HUES64 (cell line): ENCODE measurements around the gene CELSR1.

ENCODE experiments used
- H3K27ac ChIP-seq: 2 replicates; pipeline ENCODE4 v1.7.0; 2013; ENCODE audit warnings: low read depth, low read length, inconsistent platforms
- H3K27me3 ChIP-seq: 2 replicates; pipeline ENCODE4 v1.6.1; 2013; ENCODE audit warnings: mild to moderate bottlenecking, low read length; ENCODE audit not compliant: insufficient read depth
- H3K36me3 ChIP-seq: 2 replicates; pipeline ENCODE4 v1.6.1; 2013; ENCODE audit warnings: mild to moderate bottlenecking, low read length; ENCODE audit not compliant: insufficient read depth
- H3K4me1 ChIP-seq: 2 replicates; pipeline ENCODE4 v1.6.1; 2013; ENCODE audit warnings: mild to moderate bottlenecking, low read length, moderate library complexity; ENCODE audit not compliant: insufficient read depth
- H3K4me3 ChIP-seq: 2 replicates; pipeline ENCODE4 v1.5.1; 2013; ENCODE audit warnings: mild to moderate bottlenecking, low read length, moderate library complexity
- H3K9ac ChIP-seq: 2 replicates; pipeline ENCODE4 v1.6.1; 2013; ENCODE audit warnings: mild to moderate bottlenecking, low read depth, low read length
- H3K9me3 ChIP-seq: 2 replicates; pipeline ENCODE4 v1.6.1; 2013; ENCODE audit warnings: low read depth, low read length; ENCODE audit not compliant: insufficient read depth
- WGBS: fragments of 150-250, 120-280 bp; methylation state at CpG from one replicate; pipeline ENCODE4 v1.1.7; 2013; ENCODE audit warnings: missing lambda C conversion rate; 5-methylcytosine and 5-hydroxymethylcytosine counted together

CELSR1 gene

DNA sequence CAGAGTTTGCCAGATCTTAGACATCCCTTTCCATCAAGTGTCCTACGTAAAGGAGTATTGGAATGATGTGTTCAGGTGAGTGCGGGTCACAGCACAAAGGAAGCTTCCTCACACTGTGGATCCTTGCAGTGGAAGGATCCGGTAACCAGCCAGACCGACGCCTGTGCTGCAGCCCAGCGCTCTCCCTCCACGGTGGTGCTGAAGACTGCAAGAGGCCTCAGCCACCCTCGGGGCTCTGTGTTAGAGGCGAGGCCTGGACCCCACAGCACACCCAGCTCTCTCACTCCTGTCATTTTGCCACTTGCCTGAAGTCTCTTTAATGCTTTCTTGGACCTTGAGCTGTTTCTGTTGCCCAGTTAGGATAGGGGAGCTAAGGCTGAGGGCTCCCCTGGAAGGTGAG lies 199.6 kb downstream of the CELSR1 start:
- Histone ChIP-seq H3K36me3 (peaks cover 59% of the 10 kb centered on the region), H3K9me3 (no peaks in the 10 kb centered on the region), H3K4me1 (peaks cover 5% of the 10 kb centered on the region; the same call in 1 of the 2 replicates), H3K27me3 (no peaks in the 10 kb centered on the region), H3K27ac (no peak overlapping the region), H3K9ac (no peak overlapping the region), H3K4me3 (peak overlapping the region; percentile 92; the same call in 1 of the 2 replicates)
- WGBS = 95% methylated on average over 9 of the region's 9 CpGs

DNA sequence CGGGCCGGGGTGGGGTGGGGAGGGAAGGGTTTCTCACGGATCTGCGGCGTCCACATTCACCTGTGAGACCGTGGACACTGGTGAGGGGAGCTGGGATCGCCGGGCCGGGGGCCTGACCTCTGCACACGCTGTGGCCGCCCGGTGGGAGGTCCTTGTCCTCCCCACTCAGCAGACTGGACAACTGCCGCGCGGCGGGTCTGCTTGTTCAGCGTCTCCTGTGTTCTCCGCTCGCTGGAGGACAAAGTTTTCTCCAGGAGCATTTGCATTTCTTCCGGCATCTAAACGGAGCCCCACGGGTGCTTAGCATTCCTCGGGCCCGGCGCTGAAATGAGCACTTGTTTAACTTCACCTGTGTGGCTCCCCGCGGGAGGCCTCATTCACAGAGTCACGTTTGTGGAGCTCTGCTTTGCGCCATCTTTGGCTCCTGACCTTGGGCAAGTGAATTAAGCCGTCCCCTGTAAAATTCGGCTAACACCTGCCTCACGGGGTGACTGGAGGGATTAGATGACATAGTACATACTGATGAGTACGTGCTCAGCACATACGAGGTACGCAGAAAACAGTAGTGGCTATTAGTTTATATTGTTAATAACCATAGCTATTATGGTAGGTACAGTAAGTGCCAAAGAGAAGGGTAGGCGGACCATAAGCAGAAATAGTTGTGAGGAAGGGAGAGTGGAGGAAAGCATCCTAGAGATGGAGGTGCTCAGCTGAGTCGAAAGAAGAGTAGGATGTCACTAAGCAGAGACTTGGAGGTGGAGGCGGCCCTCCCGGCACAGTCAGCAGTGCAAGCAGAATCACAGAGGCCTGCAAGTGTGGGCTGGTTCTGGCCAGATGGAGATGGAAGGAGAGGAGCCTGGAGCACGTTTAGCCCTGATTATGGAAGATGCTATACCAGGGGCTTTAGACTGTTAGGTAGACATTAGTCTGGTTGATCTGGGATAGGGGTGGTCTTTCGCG lies 201.0 kb downstream of the CELSR1 start:
- Histone ChIP-seq H3K4me1 (peaks cover 5% of the 10 kb centered on the region; the same call in 1 of the 2 replicates), H3K36me3 (peaks cover 54% of the 10 kb centered on the region), H3K27me3 (no peaks in the 10 kb centered on the region), H3K9me3 (no peaks in the 10 kb centered on the region), H3K9ac (peak overlapping the region; percentile 83), H3K27ac (peak overlapping the region; percentile 85), H3K4me3 (peak overlapping the region; percentile 92)
- WGBS = 14% methylated on average over 42 of the region's 42 CpGs

- Histone ChIP-seq H3K27ac (peak within 1 kb of the TSS; percentile 85), H3K4me3 (peak within 1 kb of the TSS; percentile 92), H3K27me3 (no peaks in the 10 kb centered on the region), H3K4me1 (peaks cover 5% of the 10 kb centered on the region; the same call in 1 of the 2 replicates), H3K36me3 (peaks cover 55% of the 10 kb centered on the region), H3K9me3 (no peaks in the 10 kb centered on the region), H3K9ac (peak within 1 kb of the TSS; percentile 83)
- WGBS = under 1% methylated on average over 85 of the region's 93 CpGs
Measured at GRCh38 chr22:46335201-46336118, 202.0 kb downstream of the CELSR1 start, which contains the start of gene TRMU. Gene TRMU, plus strand, starts transcription at chr22:46335714. Its CDS starts 51 bp downstream, at chr22:46335765.

DNA sequence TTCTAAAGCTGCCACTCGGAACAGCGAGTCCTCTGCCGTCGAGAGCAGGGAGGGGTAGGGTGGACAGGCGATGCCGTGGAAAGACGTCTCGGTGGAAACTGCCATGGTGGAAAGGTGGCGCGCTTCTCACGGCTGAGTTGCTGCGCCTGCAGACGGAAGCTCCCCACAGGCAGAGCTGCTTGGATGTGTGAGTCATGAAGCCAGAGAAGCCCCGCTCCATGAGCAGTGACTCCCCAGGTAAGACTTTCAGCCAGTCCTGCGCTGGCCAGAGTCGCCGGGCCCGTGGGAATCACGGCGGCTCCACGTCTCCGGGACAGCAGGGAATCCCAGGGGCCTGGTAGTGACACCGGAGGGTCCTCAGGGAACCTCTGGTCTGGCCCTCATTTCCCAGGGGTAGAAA lies 205.9 kb downstream of the CELSR1 start:
- H3K9ac ChIP-seq = no peak overlapping the region
- peaks cover 62% of the 10 kb centered on the region for H3K36me3 ChIP-seq
- no peaks in the 10 kb centered on the region for H3K27me3 ChIP-seq
- no peak overlapping the region for H3K4me3 ChIP-seq
- H3K4me1 ChIP-seq = peaks cover 5% of the 10 kb centered on the region; the same call in 1 of the 2 replicates
- WGBS = 97% methylated on average over 23 of the region's 23 CpGs
- H3K9me3 ChIP-seq = no peaks in the 10 kb centered on the region
- no peak overlapping the region for H3K27ac ChIP-seq

GRCh38 chr22:46330426-46330825 lies 207.0 kb downstream of the CELSR1 start:
- H3K9ac ChIP-seq = no peak overlapping the region
- H3K36me3 ChIP-seq = peaks cover 73% of the 10 kb centered on the region
- H3K27me3 ChIP-seq = no peaks in the 10 kb centered on the region
- 94% methylated on average over 4 of the region's 4 CpGs for WGBS
- H3K4me3 ChIP-seq = no peak overlapping the region
- no peak overlapping the region for H3K27ac ChIP-seq
- H3K4me1 ChIP-seq = peaks cover 5% of the 10 kb centered on the region; the same call in 1 of the 2 replicates
- H3K9me3 ChIP-seq = no peaks in the 10 kb centered on the region

DNA sequence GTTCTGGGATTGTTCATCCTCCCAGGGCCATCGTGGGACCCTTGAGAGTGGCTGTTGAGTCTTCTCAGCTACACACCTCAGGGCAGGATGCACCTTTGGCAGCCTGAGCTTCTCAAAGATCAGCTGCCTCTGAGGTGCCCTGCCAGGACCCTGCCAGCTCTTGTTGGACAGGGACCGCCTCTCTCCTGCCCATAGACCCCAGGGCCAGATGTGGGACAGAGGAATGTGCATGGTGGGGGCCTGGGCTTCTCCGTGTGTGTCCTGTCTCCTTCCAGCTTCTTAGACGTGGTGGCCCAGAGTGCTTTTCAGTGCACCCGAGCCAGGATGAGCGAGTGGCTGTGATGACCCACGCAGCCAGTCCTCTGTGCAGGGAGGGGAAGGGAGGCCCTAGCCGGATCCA lies 207.8 kb downstream of the CELSR1 start:
- H3K36me3 ChIP-seq = peaks cover 80% of the 10 kb centered on the region
- no peaks in the 10 kb centered on the region for H3K27me3 ChIP-seq
- H3K4me3 ChIP-seq = no peak overlapping the region
- H3K4me1 ChIP-seq = peaks cover 4% of the 10 kb centered on the region; the same call in 1 of the 2 replicates
- H3K27ac ChIP-seq = no peak overlapping the region
- H3K9me3 ChIP-seq = no peaks in the 10 kb centered on the region
- no peak overlapping the region for H3K9ac ChIP-seq
- 93% methylated on average over 8 of the region's 8 CpGs for WGBS

DNA sequence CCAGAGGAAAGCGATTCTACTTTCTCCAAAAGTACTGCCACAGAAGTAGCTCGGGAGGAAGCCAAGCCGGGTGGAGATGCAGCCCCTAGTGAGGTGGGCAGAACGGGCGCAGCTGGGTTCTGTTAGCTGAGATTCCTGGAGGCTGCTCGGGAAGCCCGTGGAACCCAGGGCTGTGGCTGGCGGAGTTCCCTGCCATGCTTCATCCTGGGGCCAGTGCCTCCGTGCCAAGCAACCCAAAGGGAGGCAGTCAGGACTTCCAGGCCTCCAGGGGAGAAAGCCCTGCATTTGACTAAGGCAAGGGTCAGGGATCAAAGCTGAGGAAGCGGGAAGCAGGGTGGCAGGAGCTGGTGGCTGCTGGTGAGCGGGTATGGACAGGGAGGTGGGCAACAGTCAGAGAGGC lies 208.6 kb downstream of the CELSR1 start:
- Histone ChIP-seq H3K9me3 (no peaks in the 10 kb centered on the region), H3K9ac (no peak overlapping the region), H3K27ac (no peak overlapping the region), H3K4me1 (no peaks in the 10 kb centered on the region), H3K27me3 (no peaks in the 10 kb centered on the region), H3K36me3 (peaks cover 87% of the 10 kb centered on the region), H3K4me3 (no peak overlapping the region)
- 95% methylated on average over 11 of the region's 11 CpGs for WGBS

GRCh38 chr22:46327691-46328465 lies 209.5 kb downstream of the CELSR1 start:
- H3K9ac ChIP-seq = no peak overlapping the region
- no peak overlapping the region for H3K4me3 ChIP-seq
- H3K27me3 ChIP-seq = no peaks in the 10 kb centered on the region
- no peaks in the 10 kb centered on the region for H3K4me1 ChIP-seq
- no peak overlapping the region for H3K27ac ChIP-seq
- peaks cover 87% of the 10 kb centered on the region for H3K36me3 ChIP-seq
- WGBS = 94% methylated on average over 12 of the region's 13 CpGs
- no peaks in the 10 kb centered on the region for H3K9me3 ChIP-seq

DNA sequence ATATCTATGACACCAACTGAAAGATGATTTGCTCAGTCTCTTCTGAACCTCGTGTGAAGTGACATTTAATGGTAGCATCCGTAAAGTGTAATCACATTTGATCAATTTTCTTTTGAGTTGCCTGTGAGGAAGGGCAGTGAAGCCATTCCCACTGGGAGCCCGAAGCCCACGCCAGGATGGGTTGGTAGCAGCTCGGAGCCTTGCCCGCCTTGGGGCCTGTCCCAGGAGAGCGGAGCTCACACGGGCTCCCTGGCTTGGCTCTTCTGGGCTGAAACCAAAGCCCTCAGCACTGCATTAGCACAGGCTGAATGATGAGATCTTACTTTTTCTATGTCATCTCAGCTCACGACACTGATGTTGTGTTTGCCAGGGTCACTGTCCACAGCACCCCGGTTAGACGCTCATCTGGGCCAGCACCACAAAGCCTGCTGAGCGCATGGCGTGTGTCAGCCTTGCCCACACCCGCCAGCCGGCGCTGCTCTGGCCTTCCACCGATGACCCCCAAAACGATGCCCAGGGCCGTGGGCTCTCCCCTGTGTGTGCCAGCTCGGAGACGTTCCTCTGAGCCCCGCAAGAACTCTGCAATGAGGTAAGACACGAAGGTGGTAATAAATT lies 211.2 kb downstream of the CELSR1 start:
- WGBS = 92% methylated on average over 23 of the region's 23 CpGs
- H3K27ac ChIP-seq = no peak overlapping the region
- no peaks in the 10 kb centered on the region for H3K4me1 ChIP-seq
- no peaks in the 10 kb centered on the region for H3K27me3 ChIP-seq
- no peak overlapping the region for H3K4me3 ChIP-seq
- no peak overlapping the region for H3K9ac ChIP-seq
- no peaks in the 10 kb centered on the region for H3K9me3 ChIP-seq
- peaks cover 84% of the 10 kb centered on the region for H3K36me3 ChIP-seq

- no peak overlapping the region for H3K9ac ChIP-seq
- WGBS = 95% methylated on average over 19 of the region's 19 CpGs
- no peaks in the 10 kb centered on the region for H3K4me1 ChIP-seq
- peaks cover 81% of the 10 kb centered on the region for H3K36me3 ChIP-seq
- no peaks in the 10 kb centered on the region for H3K9me3 ChIP-seq
- no peak overlapping the region for H3K4me3 ChIP-seq
- no peak overlapping the region for H3K27ac ChIP-seq
- H3K27me3 ChIP-seq = no peaks in the 10 kb centered on the region
Measured at GRCh38 chr22:46323162-46323561, 214.3 kb downstream of the CELSR1 start.
